HG03558 (cell line): ENCODE data around the gene PPIA.

Experiments
- ATAC-seq: cut with Tn5 transposase; IDR thresholded peaks from one replicate; pipeline ENCODE4 v1.9.1; 2021; ENCODE audit warnings: moderate number of reproducible peaks; ENCODE audit not compliant: unreplicated experiment; ENCODE audit errors: extremely low read depth

Gene PPIA

GRCh38 chr7:44796504-44797328 is at the start of gene PPIA:
PPIA (plus strand) TSS chr7:44796681; CDS start chr7:44796725, 44 bp downstream.
- ATAC-seq, result no peak

DNA sequence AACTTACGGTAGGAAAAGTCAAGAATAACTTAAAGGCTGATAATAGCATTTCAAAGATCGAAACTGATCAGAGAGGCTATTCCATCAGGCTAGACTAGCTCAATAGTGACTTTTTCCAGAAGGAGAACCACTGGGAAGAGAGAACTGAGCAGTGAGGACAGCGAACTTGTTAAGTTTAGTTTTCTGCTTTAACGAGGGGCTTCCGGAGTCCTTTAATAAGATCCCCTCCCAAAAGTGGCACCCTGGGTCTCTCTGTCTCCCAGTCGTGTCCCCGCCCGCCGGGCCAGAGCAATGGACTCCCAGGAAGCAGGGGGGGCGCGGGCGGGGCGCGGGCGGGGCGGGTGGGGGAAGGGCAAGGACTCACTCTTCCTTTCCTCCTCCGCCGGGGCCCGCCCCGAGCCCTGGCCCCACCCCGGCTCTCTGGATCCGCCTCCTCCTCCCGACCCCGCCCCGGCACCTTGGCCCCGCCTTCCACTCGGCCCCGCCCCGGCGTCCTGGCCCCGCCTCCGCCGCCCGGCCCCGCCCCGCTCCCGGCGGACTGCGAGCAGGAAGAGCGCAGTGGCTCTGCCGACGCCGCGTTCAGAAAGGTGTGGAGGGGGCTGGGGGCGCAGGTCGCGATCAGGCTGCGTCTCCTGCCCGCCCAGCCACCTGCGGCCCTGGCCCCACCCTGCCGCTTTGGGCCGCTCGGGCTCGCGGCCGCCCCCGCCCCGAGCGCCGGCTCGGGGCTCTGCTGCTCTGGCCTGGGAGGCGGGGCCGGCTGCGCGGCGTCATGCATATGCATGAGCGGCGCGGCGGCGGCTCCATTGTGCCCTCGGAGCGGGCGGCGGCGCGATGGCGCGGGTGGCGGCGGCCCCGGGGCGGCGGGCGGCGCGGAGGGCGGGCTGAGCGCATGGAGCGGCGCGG is 48.2 kb upstream of the PPIA start, which contains the start of gene ZMIZ2:
ZMIZ2 (plus strand) TSS at position 803 of the 903 bp plus-strand sequence. CDS start 7,403 bp downstream, outside the sequence.
- no peak for ATAC-seq

GRCh38 chr7:44748948-44749731 is 47.3 kb upstream of the PPIA start:
- ATAC-seq, result no peak

GRCh38 chr7:44749992-44750391 is 46.5 kb upstream of the PPIA start:
- ATAC-seq, result no peak

- ATAC-seq, result no peak
Observed at GRCh38 chr7:44750424-44750823, 46.1 kb upstream of the PPIA start.

- ATAC-seq, result peak; percentile 55
Observed at GRCh38 chr7:44750921-44751571, 45.4 kb upstream of the PPIA start.

DNA sequence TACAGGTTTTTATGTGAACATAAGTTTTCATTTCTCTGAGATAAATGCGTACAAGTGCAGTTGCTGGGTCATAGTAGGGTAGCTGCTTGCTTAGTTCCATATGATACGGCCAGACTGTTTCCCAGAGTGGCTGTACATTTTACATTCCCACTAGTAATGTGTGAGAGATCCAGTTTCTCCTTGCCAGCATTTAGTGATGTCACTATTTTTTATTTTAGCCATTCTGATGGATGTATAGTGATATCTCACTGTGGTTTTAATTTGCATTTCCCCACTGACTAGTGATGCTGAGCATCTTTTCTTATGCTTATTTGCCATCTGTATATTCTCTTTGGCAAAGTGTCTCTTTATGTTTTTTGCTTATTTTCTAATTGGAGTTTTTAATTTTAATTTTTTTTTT is 43.7 kb upstream of the PPIA start:
- ATAC-seq, result no peak

DNA sequence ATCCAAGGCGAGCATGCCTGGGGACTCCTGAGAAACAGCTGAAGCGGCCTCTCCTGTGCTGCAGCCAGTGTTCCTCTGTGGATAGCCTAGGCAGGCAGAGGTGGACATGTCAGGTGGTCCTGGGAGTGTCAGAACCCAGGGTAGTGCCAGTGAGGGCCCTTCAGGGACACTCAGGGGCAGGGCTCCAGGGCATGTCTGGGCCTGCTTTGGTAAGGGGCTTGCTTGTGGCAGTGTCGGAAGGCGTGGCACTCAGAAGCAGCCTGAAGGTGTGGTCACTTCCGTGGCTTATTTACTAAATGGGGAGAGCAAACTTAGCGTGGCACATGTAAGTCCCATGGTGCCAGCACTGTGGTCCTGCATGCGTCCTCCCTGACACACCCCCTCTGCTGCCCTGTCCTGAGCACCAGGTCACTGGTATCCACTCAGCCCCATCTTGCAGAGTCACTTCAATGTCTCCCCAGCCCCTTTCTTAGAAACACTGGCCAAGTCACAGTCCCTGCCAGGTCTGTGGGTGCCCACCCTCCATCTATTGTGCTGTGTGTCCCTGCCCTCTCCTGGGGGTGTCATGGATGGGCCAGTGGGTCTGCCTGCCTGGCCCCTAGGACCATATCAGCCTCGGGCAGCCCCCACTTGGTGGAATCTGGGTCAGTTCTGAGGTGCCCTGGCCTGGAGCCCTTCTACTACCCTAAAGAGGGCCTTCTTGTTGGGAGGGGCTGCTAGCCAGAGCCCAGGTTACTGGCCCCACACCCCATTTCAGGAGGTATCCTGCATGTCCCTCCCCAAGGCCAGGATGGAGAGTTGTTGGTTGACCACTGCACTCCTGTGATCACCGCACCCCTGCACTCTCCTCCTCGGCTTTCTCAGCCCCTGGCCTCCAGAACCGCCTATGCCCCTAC is 41.4 kb upstream of the PPIA start:
- ATAC-seq, result no peak

DNA sequence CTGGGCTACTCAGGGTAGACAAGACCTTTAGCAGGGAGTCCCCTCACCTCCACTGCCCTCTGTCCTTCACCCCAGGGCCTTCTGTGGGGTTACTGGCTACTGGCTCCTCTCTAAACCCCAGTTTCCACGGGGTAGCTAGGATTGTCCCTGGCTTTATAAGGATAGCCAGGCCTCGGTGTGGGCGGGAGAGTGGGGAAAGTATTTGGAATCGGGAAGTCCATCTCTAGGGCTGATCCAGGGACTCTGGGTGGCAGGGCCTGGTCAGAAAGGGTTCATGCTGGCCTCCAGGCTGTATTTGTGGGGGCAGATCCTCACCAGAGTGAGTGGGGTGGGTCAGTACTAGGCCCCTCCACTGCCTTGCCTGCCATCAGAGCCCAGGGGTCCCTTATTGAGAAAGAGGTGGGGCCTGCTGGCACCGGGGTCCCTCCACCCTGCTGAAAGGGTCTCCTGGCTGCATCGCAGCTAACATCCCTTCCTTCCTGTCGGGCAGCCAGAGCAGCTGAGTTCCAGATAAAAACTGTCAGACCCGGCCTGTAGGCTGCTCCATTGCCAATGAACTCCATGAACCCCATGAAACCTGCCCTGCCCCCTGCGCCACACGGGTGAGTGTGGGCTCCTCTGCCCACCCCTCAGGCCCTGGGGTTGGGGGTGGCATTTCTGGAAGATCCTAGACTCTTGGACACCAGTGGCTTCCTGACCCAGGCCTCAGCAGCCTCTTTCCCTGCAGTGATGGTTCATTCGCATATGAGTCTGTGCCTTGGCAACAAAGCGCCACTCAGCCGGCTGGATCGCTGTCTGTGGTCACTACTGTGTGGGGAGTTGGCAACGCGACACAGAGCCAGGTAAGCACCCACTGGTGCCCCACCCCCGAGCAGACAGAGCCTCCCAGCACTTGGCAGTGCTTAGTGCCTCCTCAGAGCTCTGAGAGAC is 40.5 kb upstream of the PPIA start:
- no peak for ATAC-seq

- ATAC-seq, result no peak
Observed at GRCh38 chr7:44756904-44757303, 39.6 kb upstream of the PPIA start.

DNA sequence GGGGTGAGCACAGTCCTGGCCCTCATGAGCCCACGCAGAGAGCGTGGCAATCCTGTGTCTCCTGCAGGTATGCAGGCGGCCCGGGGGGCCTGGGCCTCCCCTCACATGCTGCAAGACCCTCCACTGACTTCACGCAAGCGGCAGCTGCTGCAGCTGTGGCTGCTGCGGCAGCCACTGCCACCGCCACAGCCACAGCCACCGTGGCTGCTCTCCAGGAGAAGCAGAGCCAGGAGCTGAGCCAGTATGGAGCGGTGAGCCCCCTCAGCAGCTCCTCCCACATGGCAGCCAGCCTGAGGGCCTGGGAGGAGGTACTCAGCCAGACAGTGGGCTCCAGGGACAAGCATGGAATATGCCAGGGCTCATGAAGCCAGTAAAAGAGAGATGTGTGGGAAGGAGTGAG is 39.2 kb upstream of the PPIA start:
- ATAC-seq, result no peak

- no peak for ATAC-seq
Observed at GRCh38 chr7:44757739-44758138, 38.7 kb upstream of the PPIA start.

GRCh38 chr7:44759246-44759645 is 37.2 kb upstream of the PPIA start:
- ATAC-seq, result no peak

GRCh38 chr7:44760034-44760580 is 36.4 kb upstream of the PPIA start:
- ATAC-seq, result no peak

- no peak for ATAC-seq
Observed at GRCh38 chr7:44761207-44762161, 35.0 kb upstream of the PPIA start.

DNA sequence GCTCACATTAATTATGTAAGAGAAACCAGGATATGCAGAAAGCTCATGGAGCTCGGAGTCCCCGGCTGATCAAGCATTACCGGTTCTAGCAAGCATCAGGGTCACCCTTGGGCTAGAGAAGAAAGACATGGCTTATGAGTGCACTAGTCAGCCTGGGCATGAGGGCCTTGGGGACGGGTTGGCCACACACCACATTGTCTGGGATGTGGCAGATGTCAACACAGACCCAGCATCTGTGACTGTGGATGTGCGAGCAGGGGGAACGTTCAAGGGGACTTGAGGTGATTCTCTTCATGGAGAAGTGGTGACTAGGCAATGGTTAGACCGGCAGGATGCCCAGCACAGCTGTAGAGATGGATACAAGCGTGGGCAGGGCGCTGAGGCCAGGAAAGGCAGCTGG is 34.2 kb upstream of the PPIA start:
- no peak for ATAC-seq
